Keratinocyte (primary cell): Measurements from ENCODE around the gene RNF157. TPM values are rescaled to one million over a fixed set of nuclear protein-coding genes. Genes with fewer than 3 reads are reported as not detected.
"Not testable (repeated sequence)": the region's sequence is repeated elsewhere in the genome, so short reads cannot be mapped to it uniquely, and the experiment has no call there.

Source experiments
- DNase-seq: peaks from one replicate; pipeline ENCODE4 v3.0.0-alpha.2; 2011; ENCODE audit warnings: low read depth, missing footprints, low spot score
- FAIRE-seq: peaks from 2 replicates; lab custom pipeline; 2011; peaks lifted over from hg19 to GRCh38; lab: Jason Lieb, UNC
- H2AFZ ChIP-seq: 2 replicates; pipeline ENCODE4 v1.6.0; 2012; ENCODE audit warnings: low read length, control low read depth, inconsistent platforms; ENCODE audit not compliant: control insufficient read depth
- H3K27ac ChIP-seq: 2 replicates; pipeline ENCODE4 v1.5.1; 2011; ENCODE audit warnings: low read length; ENCODE audit not compliant: control insufficient read depth, insufficient read depth
- H3K27me3 ChIP-seq: 3 replicates; pipeline ENCODE4 v1.6.0; 2011; ENCODE audit warnings: low read length; ENCODE audit not compliant: control insufficient read depth, insufficient read depth; ENCODE audit errors: extremely low read depth
- H3K36me3 ChIP-seq, 2 experiments: 2 replicates in 1 of 2; 3 replicates in 1 of 2; pipeline ENCODE4 v1.5.1; 2011; ENCODE audit warnings: low read length in 2 of 2, mild to moderate bottlenecking in 1 of 2; ENCODE audit not compliant: control insufficient read depth in 2 of 2, insufficient read depth in 2 of 2; ENCODE audit errors: extremely low read depth in 1 of 2
- H3K4me1 ChIP-seq: 3 replicates; pipeline ENCODE4 v1.5.1; 2011; ENCODE audit warnings: low read length; ENCODE audit not compliant: control insufficient read depth, insufficient read depth; ENCODE audit errors: extremely low read depth
- H3K4me2 ChIP-seq: 3 replicates; pipeline ENCODE4 v1.6.0; 2011; ENCODE audit warnings: low read depth, low read length; ENCODE audit not compliant: control insufficient read depth, insufficient read depth; ENCODE audit errors: extremely low read depth
- H3K4me3 ChIP-seq, 3 experiments: fragments of 200-600 bp in 1 of 3; sonication (generic) in 1 of 3; 2 replicates in 2 of 3; 3 replicates in 1 of 3; pipeline ENCODE4 v1.5.1; 2011 to 2016; ENCODE audit warnings: low read length in 3 of 3, mild to moderate bottlenecking in 3 of 3, control low read depth in 2 of 3, inconsistent platforms in 1 of 3, low read depth in 1 of 3, mixed read lengths in 1 of 3, mixed run types in 1 of 3, moderate library complexity in 1 of 3; ENCODE audit not compliant: control insufficient read depth in 2 of 3, insufficient read depth in 2 of 3; ENCODE audit errors: extremely low read depth in 1 of 3
- H3K79me2 ChIP-seq: 2 replicates; pipeline ENCODE4 v1.6.0; 2012; ENCODE audit warnings: low read length; ENCODE audit not compliant: control insufficient read depth, insufficient read depth
- H3K9ac ChIP-seq: 3 replicates; pipeline ENCODE4 v1.6.0; 2011; ENCODE audit warnings: low read length; ENCODE audit not compliant: control insufficient read depth, insufficient read depth; ENCODE audit errors: extremely low read depth
- H3K9me1 ChIP-seq: 3 replicates; pipeline ENCODE4 v1.6.0; 2011; ENCODE audit warnings: low read length; ENCODE audit not compliant: control insufficient read depth, insufficient read depth; ENCODE audit errors: extremely low read depth
- H3K9me3 ChIP-seq: 2 replicates; pipeline ENCODE4 v1.5.1; 2012; ENCODE audit warnings: low read depth, low read length; ENCODE audit not compliant: control insufficient read depth
- H4K20me1 ChIP-seq: 3 replicates; pipeline ENCODE4 v1.6.0; 2011; ENCODE audit warnings: low read length; ENCODE audit not compliant: control insufficient read depth, insufficient read depth; ENCODE audit errors: extremely low read depth
- CTCF ChIP-seq, 3 experiments: IDR thresholded peaks in 1 of 3; conservative IDR thresholded peaks in 1 of 3; optimal IDR thresholded peaks in 1 of 3; 2 replicates in 2 of 3; 3 replicates in 1 of 3; pipeline versions ENCODE3 to v1.5.1; 2011; ENCODE audit warnings: low read length in 3 of 3, mild to moderate bottlenecking in 3 of 3, moderate library complexity in 2 of 3, control low read depth in 1 of 3, inconsistent platforms in 1 of 3; ENCODE audit not compliant: insufficient read depth in 2 of 3; ENCODE audit errors: extremely low read depth in 1 of 3
- EZH2 ChIP-seq: IDR thresholded peaks from one replicate; pipeline ENCODE4 v1.6.1; 2012; ENCODE audit warnings: inconsistent platforms, mild to moderate bottlenecking, low read length, moderate library complexity
- dilution Hi-C: fragments of 300-500 bp; cut with MboI; formaldehyde crosslinking; loops from one replicate; pipeline ENCODE4 v1.7.0; 2020; ENCODE audit warnings: low sequenced_read_pairs; ENCODE audit not compliant: extremely low pct_ligation_motif_present
- polyA plus RNA-seq, 5 experiments: library from polyadenylated mRNA; depleted of rRNA in 3 of 5; stranded (reverse) in 3 of 5; stranded (forward) in 1 of 5; unstranded in 1 of 5; fragments of >200 nt; gene quantifications; 1 replicate in 1 of 5; 2 replicates in 3 of 5; 3 replicates in 1 of 5; pipeline versions ENCODE4 v1.2.1 to v1.2.3, GENCODE V29; 2011 to 2012; ENCODE audit warnings: missing spikeins in 2 of 5, low read depth in 1 of 5, low replicate concordance in 1 of 5

Gene RNF157
- polyA plus RNA-seq, 1 donor (not counting 4 experiments of a cell fraction or from before 2014, with no cell fraction given): not detected

GRCh38 chr17:76208120-76208519, 32.2 kb downstream of the RNF157 start:
- Histone ChIP-seq H3K4me3 (no peak overlapping the region), H3K9me3 (no peaks in the 10 kb centered on the region), H3K27me3 (no peaks in the 10 kb centered on the region), H3K27ac (no peak overlapping the region), H3K9me1 (no peaks in the 10 kb centered on the region), H3K4me1 (peaks cover 9% of the 10 kb centered on the region), H3K79me2 (no peaks in the 10 kb centered on the region), H3K4me2 (no peak overlapping the region), H2AFZ (no peak overlapping the region), H3K9ac (no peak overlapping the region), H4K20me1 (no peaks in the 10 kb centered on the region), H3K36me3 (no peaks in the 10 kb centered on the region)
- DNase-seq (no peak), FAIRE-seq (no peak)
- dilution Hi-C loops: no loop called here
- no peak for TF ChIP-seq EZH2
- TF ChIP-seq CTCF (optimal IDR thresholded peaks at IDR 0.05 in 1 of 3, IDR thresholded peaks at IDR 0.05 in 1 of 3, conservative IDR thresholded peaks at IDR 0.05 in 1 of 3; ENCODE audit: extremely low read depth in 1 of 3, insufficient read depth in 2 of 3, low read length in 3 of 3): no peak

- no peaks in the 10 kb centered on the region for H3K9me1 ChIP-seq
- H3K27ac ChIP-seq: no peak overlapping the region
- H3K9me3 ChIP-seq: no peaks in the 10 kb centered on the region
- H2AFZ ChIP-seq: no peak overlapping the region
- no peak for FAIRE-seq
- peaks cover 9% of the 10 kb centered on the region for H3K4me1 ChIP-seq
- no peaks in the 10 kb centered on the region for H3K36me3 ChIP-seq
- dilution Hi-C loops: no loop called here
- no peaks in the 10 kb centered on the region for H3K79me2 ChIP-seq
- H3K4me3 ChIP-seq: no peak overlapping the region
- no peaks in the 10 kb centered on the region for H4K20me1 ChIP-seq
- H3K9ac ChIP-seq: no peak overlapping the region
- TF ChIP-seq EZH2 (no peak), CTCF (optimal IDR thresholded peaks at IDR 0.05 in 1 of 3, IDR thresholded peaks at IDR 0.05 in 1 of 3, conservative IDR thresholded peaks at IDR 0.05 in 1 of 3; ENCODE audit: extremely low read depth in 1 of 3, insufficient read depth in 2 of 3, low read length in 3 of 3) (no peak)
- DNase-seq: no peak
- no peak overlapping the region for H3K4me2 ChIP-seq
- H3K27me3 ChIP-seq: no peaks in the 10 kb centered on the region
Observed at GRCh38 chr17:76207275-76208059, 32.8 kb downstream of the RNF157 start.

- H3K27ac ChIP-seq, dilution Hi-C loops, FAIRE-seq: not testable (repeated sequence)
Observed at GRCh38 chr17:76205542-76206144, 34.6 kb downstream of the RNF157 start.

More at GRCh38 chr17:76205542-76206144, 34.6 kb downstream of the RNF157 start:
- DNase-seq, H2AFZ ChIP-seq, H3K27me3 ChIP-seq, H3K79me2 ChIP-seq, H3K9ac ChIP-seq, H3K4me3 ChIP-seq, H3K9me1 ChIP-seq, H3K4me1 ChIP-seq, H4K20me1 ChIP-seq, H3K9me3 ChIP-seq, H3K36me3 ChIP-seq, H3K4me2 ChIP-seq: not testable (repeated sequence)
